Stomach (tissue), 19 donors: ENCODE results near the gene ADAMTSL3. TPM values are rescaled to one million over a fixed set of nuclear protein-coding genes. Genes with fewer than 3 reads are reported as not detected.

ENCODE experiments used
- DNase-seq, 2 donors: peaks; one replicate each; pipeline versions ENCODE4 v3.0.0 to v3.0.0-alpha.2; 2013 to 2019
- H3K27ac ChIP-seq, 5 donors: fragments of 200-600 bp in 4 of 5; sonication (generic) in 4 of 5; one replicate each; pipeline ENCODE4 v1.5.1; 2013 to 2019; ENCODE audit warnings: mild to moderate bottlenecking in 1 of 5, moderate library complexity in 1 of 5
- H3K27me3 ChIP-seq, 3 donors: fragments of 200-600 bp; sonication (generic); one replicate each; pipeline ENCODE4 v1.5.1; 2017 to 2019; ENCODE audit warnings: mixed run types in 1 of 3
- H3K36me3 ChIP-seq, 4 donors: fragments of 200-600 bp; sonication (generic); 1 replicate in 3 of 4; 2 replicates in 1 of 4; pipeline ENCODE4 v1.5.1; 2016 to 2019
- H3K4me1 ChIP-seq, 4 donors: fragments of 200-600 bp; sonication (generic); one replicate each; pipeline ENCODE4 v1.5.1; 2016 to 2019
- H3K4me3 ChIP-seq, 4 donors: fragments of 200-600 bp; sonication (generic) in 3 of 4; one replicate each; pipeline ENCODE4 v1.5.1; 2016 to 2019; ENCODE audit warnings: mild to moderate bottlenecking in 1 of 4
- H3K9me3 ChIP-seq, 4 donors: fragments of 200-600 bp; sonication (generic); one replicate each; pipeline ENCODE4 v1.5.1; 2016 to 2019
- CTCF ChIP-seq, 7 experiments: fragments of 450-650 bp in 4 of 7; fragments of 200-600 bp in 3 of 7; sonication (generic) in 3 of 7; IDR thresholded peaks; one replicate each; pipeline ENCODE4 v1.5.1; 2016 to 2019; ENCODE audit warnings: antibody characterized with exemption in 7 of 7, control low read depth in 2 of 7, mild to moderate bottlenecking in 1 of 7
- EP300 ChIP-seq: sonication (generic); formaldehyde crosslinking; IDR thresholded peaks from one replicate; pipeline ENCODE4 v1.6.1; 2017; ENCODE audit warnings: antibody characterized with exemption
- POLR2A ChIP-seq, 4 donors: fragments of 450-650 bp; IDR thresholded peaks; one replicate each; pipeline ENCODE4 v1.6.1; 2016; ENCODE audit warnings: antibody characterized with exemption in 4 of 4, control low read depth in 2 of 4, mild to moderate bottlenecking in 1 of 4, moderate library complexity in 1 of 4
- POLR2AphosphoS5 ChIP-seq, 3 donors: sonication (generic); formaldehyde crosslinking; IDR thresholded peaks; one replicate each; pipeline ENCODE4 v1.6.1; 2016; ENCODE audit warnings: antibody characterized with exemption in 3 of 3
- WGBS, 5 donors: extraction: QIAGEN DNeasy Blood & Tissue Kit in 3 of 5; methylation state at CpG; one replicate each; pipeline versions ENCODE4 v1.1.5 to v1.1.7; 2013 to 2018; 5-methylcytosine and 5-hydroxymethylcytosine counted together
- intact Hi-C: fragments of 100-400 bp; cut with DNase I; formaldehyde crosslinking; loops from one replicate; pipeline ENCODE4 v1.15.1; 2023; ENCODE audit warnings: low total_unique reads
- long read RNA-seq, 10 donors: transcript quantifications; one replicate each; lab custom pipeline, GENCODE V29; 2026
- polyA plus RNA-seq, 3 donors: library from polyadenylated mRNA; stranded (reverse); fragments of 200-250 nt; gene quantifications; one replicate each; pipeline ENCODE4 v1.2.3, GENCODE V29; 2013
- total RNA-seq, 5 donors: library from RNA; depleted of rRNA; stranded (reverse); fragments of >200 nt; gene quantifications; one replicate each; pipeline versions ENCODE4 v1.1.0 to v1.2.3, GENCODE V29; 2014 to 2016
- donor health status: healthy with polysubstance abuse.
- donor health status: Bipolar disorder and iron deficiency.
- donor health status: healthy.

Gene ADAMTSL3
- total RNA-seq = 10 to 100 TPM in 2 of 5 donors, 1 to 10 TPM in 3; 4.3 to 54.9 (median 8.0) TPM
- polyA plus RNA-seq = 1 to 10 TPM; 1.1 to 2.6 (median 1.5) TPM
- long read RNA-seq, donor 1 = 0 reads
- long read RNA-seq, donor 2 = 0 reads
- long read RNA-seq, donor 3 = 0 reads
- long read RNA-seq, donor 4 = 0 reads
- long read RNA-seq, donor 5, partial matches to known transcripts = 17 of 17 reads
- long read RNA-seq, donor 5, other reads (novel, unspliced or antisense) = 0 of 17 reads
- long read RNA-seq, donor 6, partial matches to known transcripts = 7 of 7 reads
- long read RNA-seq, donor 6, other reads (novel, unspliced or antisense) = 0 of 7 reads
- long read RNA-seq, donor 7 = 0 reads
- long read RNA-seq, donor 8 = 0 reads
- long read RNA-seq, donor 9, partial matches to known transcripts = 6 of 6 reads
- long read RNA-seq, donor 9, other reads (novel, unspliced or antisense) = 0 of 6 reads
- long read RNA-seq, donor 10 = 0 reads

- Histone ChIP-seq H3K4me3 (peak within 1 kb of the TSS; percentile 57 to 67 (median 62)), H3K4me1 (peaks cover 11 to 58% (median 47%) of the 10 kb centered on the region in 4 donors), H3K27ac (peak within 1 kb of the TSS; percentile 60 to 86 (median 79)), H3K27me3 (peaks cover 0 to 30% (median 13%) of the 10 kb centered on the region in 3 donors), H3K9me3 (no peaks in the 10 kb centered on the region), H3K36me3 (no peaks in the 10 kb centered on the region)
- intact Hi-C loops = no loop called here
- DNase-seq = peak; percentile 81 to 91
- 0 to 3% (median 1%) methylated on average over 11 to 105 of the region's 105 CpGs for WGBS, 5 donors
- TF ChIP-seq CTCF (IDR thresholded peaks at IDR 0.05) = no peak
- peak in 2 of 3 donors; percentile 51 to 54 for TF ChIP-seq POLR2AphosphoS5 (IDR thresholded peaks at IDR 0.05)
Measured at GRCh38 chr15:83653639-83654378, at the start of gene ADAMTSL3. TSS of gene ADAMTSL3 (plus strand) at chr15:83654123. CDS start at chr15:83655762, 1,639 bp downstream.

- Histone ChIP-seq H3K27ac (peak overlapping the region in 1 of 5 donors; percentile 16), H3K4me3 (no peak overlapping the region), H3K27me3 (no peaks in the 10 kb centered on the region), H3K36me3 (no peaks in the 10 kb centered on the region), H3K9me3 (peaks cover 0 to 12% (median 0%) of the 10 kb centered on the region in 4 donors), H3K4me1 (peaks cover 0 to 5% (median 0%) of the 10 kb centered on the region in 4 donors)
- DNase-seq = no peak
- 83 to 95% (median 88%) methylated on average over 1 of the region's 1 CpG for WGBS, 5 donors
- TF ChIP-seq POLR2AphosphoS5 (IDR thresholded peaks at IDR 0.05) (no peak), POLR2A (IDR thresholded peaks at IDR 0.05) (no peak), CTCF (IDR thresholded peaks at IDR 0.05) (no peak), EP300 (no peak)
- intact Hi-C loops = no loop called here
Measured at GRCh38 chr15:83604549-83604948, 49.4 kb upstream of the ADAMTSL3 start.

- DNase-seq = peak in 1 of 2 donors; percentile 69
- Histone ChIP-seq H3K27ac (peak overlapping the region in 1 of 5 donors; percentile 16), H3K36me3 (no peaks in the 10 kb centered on the region), H3K9me3 (peaks cover 0 to 9% (median 0%) of the 10 kb centered on the region in 4 donors), H3K4me3 (no peak overlapping the region), H3K4me1 (peaks cover 0 to 5% (median 0%) of the 10 kb centered on the region in 4 donors), H3K27me3 (no peaks in the 10 kb centered on the region)
- intact Hi-C loops = no loop called here
- 44 to 64% (median 62%) methylated on average over 7 of the region's 7 CpGs for WGBS, 5 donors
- TF ChIP-seq POLR2AphosphoS5 (IDR thresholded peaks at IDR 0.05) (no peak), EP300 (no peak), CTCF (IDR thresholded peaks at IDR 0.05) (no peak), POLR2A (IDR thresholded peaks at IDR 0.05) (no peak)
Measured at GRCh38 chr15:83605111-83605945, 48.6 kb upstream of the ADAMTSL3 start.

- Histone ChIP-seq H3K27me3 (no peaks in the 10 kb centered on the region), H3K27ac (no peak overlapping the region), H3K4me3 (no peak overlapping the region), H3K9me3 (no peaks in the 10 kb centered on the region), H3K36me3 (no peaks in the 10 kb centered on the region), H3K4me1 (peaks cover 0 to 8% (median 0%) of the 10 kb centered on the region in 4 donors)
- 74 to 88% (median 86%) methylated on average over 3 of the region's 3 CpGs for WGBS, 5 donors
- DNase-seq = no peak
- intact Hi-C loops = no loop called here
- TF ChIP-seq POLR2AphosphoS5 (IDR thresholded peaks at IDR 0.05) = no peak
Measured at GRCh38 chr15:83610132-83610531, 43.8 kb upstream of the ADAMTSL3 start.
